ENCODE results near the gene MTR. TPM values are rescaled to one million over a fixed set of nuclear protein-coding genes. Genes with fewer than 3 reads are reported as not detected.

MTR gene
- total RNA-seq, 1 experiment from 2014 or later, result 35.5 TPM

DNA sequence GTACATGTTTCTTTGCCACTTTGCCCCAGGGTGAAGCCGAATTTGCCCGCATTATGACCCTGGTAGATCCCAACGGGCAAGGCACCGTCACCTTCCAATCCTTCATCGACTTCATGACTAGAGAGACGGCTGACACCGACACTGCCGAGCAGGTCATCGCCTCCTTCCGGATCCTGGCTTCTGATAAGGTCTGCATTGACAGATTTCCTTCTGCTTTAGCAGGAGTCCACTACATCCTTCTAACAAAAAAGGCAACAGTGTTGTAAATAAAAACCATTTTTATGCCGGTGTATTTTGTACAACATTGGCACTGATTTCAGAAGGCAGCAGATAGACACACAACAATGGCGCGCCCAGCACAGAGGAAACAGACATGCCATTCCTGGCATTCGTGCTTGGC is 34.1 kb upstream of the MTR start:
- Mint-ChIP-seq H3K4me1 (peaks cover 2% of the 10 kb centered on the region in 2 experiments; a peak in 3 of 4 replicates), H3K27ac (no peak overlapping the region), H3K36me3 (ENCODE audit: insufficient read depth in 1 of 3, low read depth in 3 of 3) (peaks cover 0 to 4% (median 0%) of the 10 kb centered on the region in 3 experiments; a peak in 3 of 7 replicates), H3K27me3 (ENCODE audit: low read depth) (no peaks in the 10 kb centered on the region), H3K9me3 (no peaks in the 10 kb centered on the region), H3K4me3 (no peak overlapping the region)
- H3K23me2 ChIP-seq (ENCODE audit: insufficient read length, low read depth, low read length, poor library complexity, severe bottlenecking), result no peaks in the 10 kb centered on the region
- H3K4ac ChIP-seq (ENCODE audit: low read depth, low read length), result no peak overlapping the region
- no peak overlapping the region for H2BK5ac ChIP-seq (ENCODE audit: insufficient read length, low read length)
- WGBS (ENCODE audit: extremely low coverage, insufficient read length, low lambda C conversion rate), result no CpG with 5 or more reads among the region's 14 CpGs
- H2AK5ac ChIP-seq (ENCODE audit: insufficient read length, low read length), result no peak overlapping the region
- H4K20me1 ChIP-seq (ENCODE audit: control insufficient read depth, insufficient read depth, insufficient read length), result no peaks in the 10 kb centered on the region
- TF ChIP-seq, protein P1, sequence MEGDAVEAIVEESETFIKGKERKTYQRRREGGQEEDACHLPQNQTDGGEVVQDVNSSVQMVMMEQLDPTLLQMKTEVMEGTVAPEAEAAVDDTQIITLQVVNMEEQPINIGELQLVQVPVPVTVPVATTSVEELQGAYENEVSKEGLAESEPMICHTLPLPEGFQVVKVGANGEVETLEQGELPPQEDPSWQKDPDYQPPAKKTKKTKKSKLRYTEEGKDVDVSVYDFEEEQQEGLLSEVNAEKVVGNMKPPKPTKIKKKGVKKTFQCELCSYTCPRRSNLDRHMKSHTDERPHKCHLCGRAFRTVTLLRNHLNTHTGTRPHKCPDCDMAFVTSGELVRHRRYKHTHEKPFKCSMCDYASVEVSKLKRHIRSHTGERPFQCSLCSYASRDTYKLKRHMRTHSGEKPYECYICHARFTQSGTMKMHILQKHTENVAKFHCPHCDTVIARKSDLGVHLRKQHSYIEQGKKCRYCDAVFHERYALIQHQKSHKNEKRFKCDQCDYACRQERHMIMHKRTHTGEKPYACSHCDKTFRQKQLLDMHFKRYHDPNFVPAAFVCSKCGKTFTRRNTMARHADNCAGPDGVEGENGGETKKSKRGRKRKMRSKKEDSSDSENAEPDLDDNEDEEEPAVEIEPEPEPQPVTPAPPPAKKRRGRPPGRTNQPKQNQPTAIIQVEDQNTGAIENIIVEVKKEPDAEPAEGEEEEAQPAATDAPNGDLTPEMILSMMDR (conservative IDR thresholded peaks at IDR 0.05), result no peak
- no peak overlapping the region for H2BK20ac ChIP-seq (ENCODE audit: low read depth, low read length, poor library complexity, severe bottlenecking)
- H4K8ac ChIP-seq (replicated peaks; ENCODE audit: insufficient read length, low read depth, low read length), result no peak overlapping the region
- H4K91ac ChIP-seq (ENCODE audit: insufficient read length, low read depth, low read length), result no peak overlapping the region
- no peak overlapping the region for H3K27ac ChIP-seq (ENCODE audit: insufficient read length, low read depth, low read length)
- H3K14ac ChIP-seq (ENCODE audit: insufficient read depth, low read length), result no peak overlapping the region
- H3K9me3 ChIP-seq (ENCODE audit: control insufficient read depth, low read depth, low read length), result no peaks in the 10 kb centered on the region
- no peaks in the 10 kb centered on the region for H3K79me1 ChIP-seq (ENCODE audit: insufficient read depth, low read depth, low read length, poor library complexity, severe bottlenecking)
- DNase-seq, result no peak
- H3K23ac ChIP-seq (ENCODE audit: insufficient read length, low read depth, low read length), result no peak overlapping the region
- no peak overlapping the region for H3T11ph ChIP-seq (ENCODE audit: low read length)
- H2AFZ ChIP-seq (ENCODE audit: low read length), result no peak overlapping the region
- H2BK12ac ChIP-seq (ENCODE audit: insufficient read length, low read depth, low read length), result no peak overlapping the region
- no peak overlapping the region for H2BK15ac ChIP-seq (ENCODE audit: low read depth, low read length)
- H3K4me2 ChIP-seq (ENCODE audit: insufficient read depth, insufficient read length, low read length), result no peak overlapping the region
- no peak overlapping the region for H3K9ac ChIP-seq (ENCODE audit: extremely low read depth, insufficient read length, low read length)
- no peaks in the 10 kb centered on the region for H3K27me3 ChIP-seq (ENCODE audit: insufficient read depth, low read length)
- no peak overlapping the region for H3K18ac ChIP-seq (ENCODE audit: insufficient read length, low read depth, low read length)
- no peak overlapping the region for H2BK120ac ChIP-seq (ENCODE audit: low read depth, low read length, poor library complexity, severe bottlenecking)
- H3K56ac ChIP-seq (ENCODE audit: insufficient read length, low read depth, low read length), result no peak overlapping the region
- H3K79me2 ChIP-seq (ENCODE audit: insufficient read depth, low read length), result no peaks in the 10 kb centered on the region
- H4K5ac ChIP-seq (ENCODE audit: insufficient read length, low read depth, low read length), result no peak overlapping the region
- H3K4me1 ChIP-seq (ENCODE audit: insufficient read depth, low read length), result no peaks in the 10 kb centered on the region
